Panc1 (cell line): ENCODE results near the gene SIL1. TPM values are rescaled to one million over a fixed set of nuclear protein-coding genes. Genes with fewer than 3 reads are reported as not detected.

Experiments used
- ATAC-seq: fragments of 200-7000 bp; cut with Tn5 transposase; 2 replicates; pipeline ENCODE4 v1.9.1; 2020; ENCODE audit warnings: mild to moderate bottlenecking, moderate library complexity
- BruUV-seq: library from RNA; stranded (reverse); fragments of 400-500 nt; replicated peaks from 2 replicates; lab custom pipeline; 2021; lab: Mats Ljungman, UMichigan
- CTCF ChIA-PET: fragments of 300-600 bp; sonication (Branson Sonifier 250); formaldehyde crosslinking; loops from one replicate; lab custom pipeline; 2022; ENCODE audit warnings: antibody characterized with exemption; lab: Charles Lee
- POLR2A ChIA-PET: fragments of 300-600 bp; sonication (Branson Sonifier 250); formaldehyde crosslinking; loops from one replicate; lab custom pipeline; 2022; ENCODE audit warnings: antibody characterized with exemption; lab: Charles Lee
- DNase-seq: peaks from one replicate; pipeline ENCODE4 v3.0.0-alpha.2; 2010; ENCODE audit warnings: low read depth, low spot score
- H3K27ac ChIP-seq: 2 replicates; pipeline ENCODE4 v1.5.1; 2011; ENCODE audit warnings: mild to moderate bottlenecking, low read length, inconsistent platforms
- H3K27me3 ChIP-seq: fragments of 200-500 bp; sonication (Bioruptor generic); 2 replicates; pipeline ENCODE4 v1.6.0; 2014; ENCODE audit warnings: low read length, inconsistent platforms; ENCODE audit not compliant: control insufficient read depth, insufficient read depth
- H3K36me3 ChIP-seq: fragments of 200-500 bp; sonication (Bioruptor generic); 2 replicates; pipeline ENCODE4 v1.5.1; 2014; ENCODE audit warnings: inconsistent platforms, mild to moderate bottlenecking, low read length, moderate library complexity; ENCODE audit not compliant: control insufficient read depth, insufficient read depth
- H3K4me1 ChIP-seq: 2 replicates; pipeline ENCODE4 v1.5.1; 2011; ENCODE audit warnings: inconsistent platforms, mild to moderate bottlenecking, low read length, moderate library complexity; ENCODE audit not compliant: control insufficient read depth, insufficient read depth
- H3K4me3 ChIP-seq, 2 experiments: 2 replicates each; pipeline ENCODE4 v1.5.1; 2011 to 2012; ENCODE audit warnings: low read depth in 2 of 2, low read length in 2 of 2, mild to moderate bottlenecking in 2 of 2, inconsistent platforms in 1 of 2, moderate library complexity in 1 of 2
- H3K9me3 ChIP-seq: fragments of 200-500 bp; sonication (Bioruptor generic); 2 replicates; pipeline ENCODE4 v1.5.1; 2014; ENCODE audit warnings: low read depth, mild to moderate bottlenecking, inconsistent platforms, low read length, moderate library complexity; ENCODE audit not compliant: control insufficient read depth, insufficient read depth
- POLR2AphosphoS5 ChIP-seq: IDR thresholded peaks from 2 replicates; pipeline ENCODE4 v1.6.1; 2012; ENCODE audit warnings: mild to moderate bottlenecking, low read depth, low read length, moderate library complexity
- SIN3A ChIP-seq: IDR thresholded peaks from 2 replicates; pipeline ENCODE4 v1.6.1; 2012; ENCODE audit warnings: low read depth, mild to moderate bottlenecking, low read length, moderate library complexity, borderline replicate concordance; ENCODE audit not compliant: insufficient read depth
- TCF7L2 ChIP-seq: IDR thresholded peaks from 2 replicates; pipeline ENCODE4 v1.6.1; 2011; ENCODE audit warnings: mild to moderate bottlenecking, low read depth, low read length, inconsistent platforms
- in situ Hi-C: cut with HindIII; loops from 2 replicates; pipeline ENCODE4 v1.10.0; 2016; ENCODE audit warnings: low sequenced_read_pairs, low pct_unique_long_range_greater_than_20kb
- intact Hi-C: fragments of 100-400 bp; cut with micrococcal nuclease; formaldehyde crosslinking; loops from one replicate; pipeline ENCODE4 v1.10.0; 2022; ENCODE audit not compliant: unreplicated experiment
- total RNA-seq: library from RNA; stranded (reverse); gene quantifications from one replicate; pipeline ENCODE4 v1.2.1, GENCODE V29; 2021; ENCODE audit not compliant: unreplicated experiment
- TF ChIP-seq, protein P1 (sequence below), 2 experiments: IDR thresholded peaks; 2 replicates each; pipeline ENCODE4 v1.6.1; 2011 to 2012; ENCODE audit warnings: low read depth in 2 of 2, control low read depth in 1 of 2, low read length in 1 of 2, mild to moderate bottlenecking in 1 of 2, moderate library complexity in 1 of 2; ENCODE audit not compliant: insufficient read depth in 1 of 2
- TF ChIP-seq, protein P2 (sequence below): fragments of 450-650 bp; IDR thresholded peaks from 2 replicates; pipeline ENCODE4 v1.5.1; 2017; ENCODE audit warnings: mild to moderate bottlenecking

The SIL1 gene
- total RNA-seq, 1 experiment from 2014 or later = 35.4 TPM

DNA sequence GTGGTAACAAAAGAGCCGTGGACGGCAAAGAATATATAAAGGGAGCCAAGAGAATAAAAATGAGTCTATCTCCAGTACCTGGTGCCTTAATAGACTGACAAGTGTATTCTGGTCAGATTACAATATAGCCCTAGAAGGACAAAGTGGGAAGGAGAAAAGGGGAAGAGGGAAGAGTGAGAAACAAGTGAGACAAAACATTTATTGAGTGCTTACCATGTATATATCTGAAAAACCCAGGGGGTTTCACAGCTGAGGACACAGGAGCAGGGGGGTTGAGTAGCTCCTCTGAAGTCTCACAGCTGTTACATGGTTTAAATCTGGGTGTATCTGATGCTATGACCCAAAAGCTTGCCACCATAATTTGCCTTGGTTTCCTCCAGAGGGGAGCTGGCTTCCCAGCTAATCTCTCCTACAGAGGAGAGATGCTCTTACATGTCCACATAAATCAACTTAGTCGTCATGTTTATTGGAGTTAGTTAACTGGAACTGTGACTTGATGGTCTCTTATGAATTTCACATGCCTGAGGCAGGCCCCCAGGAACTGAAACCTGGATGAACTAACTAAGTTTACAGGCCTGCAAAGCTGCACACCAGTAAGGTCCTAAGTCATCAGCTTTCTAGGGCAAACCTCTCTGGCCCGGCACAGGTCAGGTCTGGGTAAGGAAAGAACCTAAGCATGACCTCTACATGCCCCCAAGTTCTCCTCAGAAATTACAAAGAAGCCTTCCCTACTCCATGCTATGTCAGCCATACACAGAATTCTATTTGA lies 15.5 kb downstream of the SIL1 start:
- H3K4me1 ChIP-seq = peaks cover 12% of the 10 kb centered on the region
- ChIA-PET POLR2A (interaction anchor here (0.5 kb wide), 1 partner anchor 613 kb away, joined by 6 read pairs; no protein-coding TSS in a partner anchor), CTCF (interaction anchor here (0.6 kb wide), 1 partner anchor 292 kb away, joined by 3 read pairs; no protein-coding TSS in a partner anchor)
- no peaks in the 10 kb centered on the region for H3K36me3 ChIP-seq
- ATAC-seq = no peak
- H3K4me3 ChIP-seq = no peak overlapping the region
- no peaks in the 10 kb centered on the region for H3K9me3 ChIP-seq
- DNase-seq = no peak
- no TSS peak for BruUV-seq
- TF ChIP-seq, protein P1, sequence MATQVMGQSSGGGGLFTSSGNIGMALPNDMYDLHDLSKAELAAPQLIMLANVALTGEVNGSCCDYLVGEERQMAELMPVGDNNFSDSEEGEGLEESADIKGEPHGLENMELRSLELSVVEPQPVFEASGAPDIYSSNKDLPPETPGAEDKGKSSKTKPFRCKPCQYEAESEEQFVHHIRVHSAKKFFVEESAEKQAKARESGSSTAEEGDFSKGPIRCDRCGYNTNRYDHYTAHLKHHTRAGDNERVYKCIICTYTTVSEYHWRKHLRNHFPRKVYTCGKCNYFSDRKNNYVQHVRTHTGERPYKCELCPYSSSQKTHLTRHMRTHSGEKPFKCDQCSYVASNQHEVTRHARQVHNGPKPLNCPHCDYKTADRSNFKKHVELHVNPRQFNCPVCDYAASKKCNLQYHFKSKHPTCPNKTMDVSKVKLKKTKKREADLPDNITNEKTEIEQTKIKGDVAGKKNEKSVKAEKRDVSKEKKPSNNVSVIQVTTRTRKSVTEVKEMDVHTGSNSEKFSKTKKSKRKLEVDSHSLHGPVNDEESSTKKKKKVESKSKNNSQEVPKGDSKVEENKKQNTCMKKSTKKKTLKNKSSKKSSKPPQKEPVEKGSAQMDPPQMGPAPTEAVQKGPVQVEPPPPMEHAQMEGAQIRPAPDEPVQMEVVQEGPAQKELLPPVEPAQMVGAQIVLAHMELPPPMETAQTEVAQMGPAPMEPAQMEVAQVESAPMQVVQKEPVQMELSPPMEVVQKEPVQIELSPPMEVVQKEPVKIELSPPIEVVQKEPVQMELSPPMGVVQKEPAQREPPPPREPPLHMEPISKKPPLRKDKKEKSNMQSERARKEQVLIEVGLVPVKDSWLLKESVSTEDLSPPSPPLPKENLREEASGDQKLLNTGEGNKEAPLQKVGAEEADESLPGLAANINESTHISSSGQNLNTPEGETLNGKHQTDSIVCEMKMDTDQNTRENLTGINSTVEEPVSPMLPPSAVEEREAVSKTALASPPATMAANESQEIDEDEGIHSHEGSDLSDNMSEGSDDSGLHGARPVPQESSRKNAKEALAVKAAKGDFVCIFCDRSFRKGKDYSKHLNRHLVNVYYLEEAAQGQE (IDR thresholded peaks at IDR 0.05; ENCODE audit: insufficient read depth in 1 of 2, low read depth in 2 of 2, low read length in 1 of 2) = no peak
- TF ChIP-seq POLR2AphosphoS5 (no peak), SIN3A (no peak)
- in situ Hi-C loops (no loop called here), intact Hi-C loops (no loop called here)
- H3K27me3 ChIP-seq = no peaks in the 10 kb centered on the region
- no peak overlapping the region for H3K27ac ChIP-seq

DNA sequence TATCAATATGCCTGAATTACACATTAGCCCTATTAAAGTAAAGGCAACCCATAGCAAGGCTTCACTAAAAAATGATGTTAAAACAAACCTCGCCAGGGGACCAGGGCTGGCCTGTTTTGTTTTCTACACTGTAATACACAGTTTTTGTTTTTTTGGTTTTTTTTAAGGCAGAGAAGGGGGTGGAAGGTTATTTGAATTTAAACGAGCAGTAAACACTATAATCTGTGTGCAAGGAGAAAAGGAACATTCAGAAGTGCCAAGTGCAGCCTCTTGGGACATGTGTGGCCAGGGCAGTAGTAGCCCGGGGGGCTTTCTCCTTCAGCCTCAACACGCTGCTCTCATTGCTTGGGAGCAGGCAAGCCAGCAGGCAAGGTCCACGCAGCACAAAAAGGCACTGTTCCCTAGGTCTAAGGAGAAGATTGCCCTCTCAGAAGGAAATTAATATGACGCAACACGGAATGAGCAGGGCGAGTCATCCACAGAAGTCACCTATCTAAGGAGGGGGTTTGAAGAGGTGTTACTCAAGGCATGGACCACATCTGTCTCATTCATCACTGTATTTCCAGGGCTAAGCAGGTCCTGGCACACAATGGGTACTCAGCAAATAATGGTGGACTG lies 16.2 kb downstream of the SIL1 start:
- DNase-seq = peak; percentile 7
- intact Hi-C loops (no loop called here), in situ Hi-C loops (no loop called here)
- Histone ChIP-seq H3K27me3 (no peaks in the 10 kb centered on the region), H3K36me3 (no peaks in the 10 kb centered on the region), H3K4me1 (peaks cover 12% of the 10 kb centered on the region), H3K27ac (no peak overlapping the region), H3K9me3 (no peaks in the 10 kb centered on the region), H3K4me3 (no peak overlapping the region)
- CTCF ChIA-PET = no interaction called here
- POLR2A ChIA-PET = no interaction called here
- TF ChIP-seq, protein P2, sequence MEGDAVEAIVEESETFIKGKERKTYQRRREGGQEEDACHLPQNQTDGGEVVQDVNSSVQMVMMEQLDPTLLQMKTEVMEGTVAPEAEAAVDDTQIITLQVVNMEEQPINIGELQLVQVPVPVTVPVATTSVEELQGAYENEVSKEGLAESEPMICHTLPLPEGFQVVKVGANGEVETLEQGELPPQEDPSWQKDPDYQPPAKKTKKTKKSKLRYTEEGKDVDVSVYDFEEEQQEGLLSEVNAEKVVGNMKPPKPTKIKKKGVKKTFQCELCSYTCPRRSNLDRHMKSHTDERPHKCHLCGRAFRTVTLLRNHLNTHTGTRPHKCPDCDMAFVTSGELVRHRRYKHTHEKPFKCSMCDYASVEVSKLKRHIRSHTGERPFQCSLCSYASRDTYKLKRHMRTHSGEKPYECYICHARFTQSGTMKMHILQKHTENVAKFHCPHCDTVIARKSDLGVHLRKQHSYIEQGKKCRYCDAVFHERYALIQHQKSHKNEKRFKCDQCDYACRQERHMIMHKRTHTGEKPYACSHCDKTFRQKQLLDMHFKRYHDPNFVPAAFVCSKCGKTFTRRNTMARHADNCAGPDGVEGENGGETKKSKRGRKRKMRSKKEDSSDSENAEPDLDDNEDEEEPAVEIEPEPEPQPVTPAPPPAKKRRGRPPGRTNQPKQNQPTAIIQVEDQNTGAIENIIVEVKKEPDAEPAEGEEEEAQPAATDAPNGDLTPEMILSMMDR = no peak
- TF ChIP-seq TCF7L2 = no peak
- TF ChIP-seq SIN3A = no peak
- no peak for TF ChIP-seq POLR2AphosphoS5
- TF ChIP-seq, protein P1 (IDR thresholded peaks at IDR 0.05; ENCODE audit: insufficient read depth in 1 of 2, low read depth in 2 of 2, low read length in 1 of 2) = no peak
- no TSS peak for BruUV-seq
- ATAC-seq = no peak
